ENCODE measurements around the gene FANCM.
"Not testable (repeated sequence)": the region's sequence is repeated elsewhere in the genome, so short reads cannot be mapped to it uniquely, and the experiment has no call there.

Gene FANCM

GRCh38 chr14:45199230-45199629 lies 63.5 kb downstream of the FANCM start:
- H3K36me3 ChIP-seq: peaks cover 15 to 71% (median 39%) of the 10 kb centered on the region in 11 experiments; a peak in 19 of 22 replicates
- no peak overlapping the region for H3K4me3 ChIP-seq
- no peak overlapping the region for H3K27ac ChIP-seq
- TF ChIP-seq Cebpa-rat (IDR thresholded peaks at IDR 0.05): no peak
- no peaks in the 10 kb centered on the region for H3K9me3 ChIP-seq (replicated peaks in 1 of 11)
- 0 out of 22 replicates have a peak, but pooled peaks cover 0 to 9% (median 0%) of the 10 kb centered on the region in 11 experiments for H4K20me1 ChIP-seq
- H3K27me3 ChIP-seq: no peaks in the 10 kb centered on the region
- no peak overlapping the region for H3K9ac ChIP-seq
- H3K4me1 ChIP-seq: no peaks in the 10 kb centered on the region
- H3K4me2 ChIP-seq: no peak overlapping the region

GRCh38 chr14:45201905-45202304 lies 66.2 kb downstream of the FANCM start:
- H3K4me2 ChIP-seq: no peak overlapping the region

GRCh38 chr14:45204241-45204640 lies 68.5 kb downstream of the FANCM start:
- no peak overlapping the region for H3K9ac ChIP-seq
- H3K4me3 ChIP-seq: no peak overlapping the region
- peaks cover 4 to 88% (median 67%) of the 10 kb centered on the region in 11 experiments for H3K36me3 ChIP-seq

More at GRCh38 chr14:45201905-45202304, 66.2 kb downstream of the FANCM start:
- no peak overlapping the region for H3K4me3 ChIP-seq
- no peaks in the 10 kb centered on the region for H3K27me3 ChIP-seq
- H3K27ac ChIP-seq: no peak overlapping the region
- H3K4me1 ChIP-seq: no peaks in the 10 kb centered on the region
- H3K9me3 ChIP-seq (replicated peaks in 1 of 11): no peaks in the 10 kb centered on the region
- H3K36me3 ChIP-seq: peaks cover 26 to 76% (median 51%) of the 10 kb centered on the region in 11 experiments; a peak in 20 of 22 replicates
- no peak overlapping the region for H3K9ac ChIP-seq
- H4K20me1 ChIP-seq: 0 out of 22 replicates have a peak, but pooled peaks cover 0 to 9% (median 0%) of the 10 kb centered on the region in 11 experiments
- no peak for TF ChIP-seq Cebpa-rat (IDR thresholded peaks at IDR 0.05)

GRCh38 chr14:45210159-45210558 lies 74.4 kb downstream of the FANCM start:
- no peaks in the 10 kb centered on the region for H3K4me1 ChIP-seq
- H4K20me1 ChIP-seq: peaks cover 0 to 21% (median 0%) of the 10 kb centered on the region in 11 experiments; a peak in 4 of 22 replicates
- H3K27ac ChIP-seq: no peak overlapping the region
- no peak overlapping the region for H3K9ac ChIP-seq
- no peak for TF ChIP-seq Cebpa-rat (IDR thresholded peaks at IDR 0.05)
- no peaks in the 10 kb centered on the region for H3K27me3 ChIP-seq
- H3K36me3 ChIP-seq: peaks cover 0 to 99% (median 95%) of the 10 kb centered on the region in 11 experiments; a peak in 21 of 22 replicates
- no peaks in the 10 kb centered on the region for H3K9me3 ChIP-seq (replicated peaks in 1 of 11)
- no peak overlapping the region for H3K4me3 ChIP-seq
- H3K4me2 ChIP-seq: no peak overlapping the region

More at GRCh38 chr14:45204241-45204640, 68.5 kb downstream of the FANCM start:
- Histone ChIP-seq H3K9me3 (replicated peaks in 1 of 11) (no peaks in the 10 kb centered on the region), H3K27ac (no peak overlapping the region), H4K20me1 (0 out of 22 replicates have a peak, but pooled peaks cover 0 to 13% (median 0%) of the 10 kb centered on the region in 11 experiments), H3K4me1 (no peaks in the 10 kb centered on the region), H3K27me3 (no peaks in the 10 kb centered on the region), H3K4me2 (no peak overlapping the region)
- TF ChIP-seq Cebpa-rat (IDR thresholded peaks at IDR 0.05): no peak

GRCh38 chr14:45211295-45211694 lies 75.6 kb downstream of the FANCM start:
- no peak overlapping the region for H3K27ac ChIP-seq
- no peaks in the 10 kb centered on the region for H3K4me1 ChIP-seq
- peaks cover 0 to 21% (median 0%) of the 10 kb centered on the region in 11 experiments; a peak in 4 of 22 replicates for H4K20me1 ChIP-seq
- H3K27me3 ChIP-seq: no peaks in the 10 kb centered on the region
- H3K9me3 ChIP-seq (replicated peaks in 1 of 11): no peaks in the 10 kb centered on the region
- peaks cover 0 to 100% (median 99%) of the 10 kb centered on the region in 11 experiments; a peak in 21 of 22 replicates for H3K36me3 ChIP-seq
- no peak for TF ChIP-seq Cebpa-rat (IDR thresholded peaks at IDR 0.05)
- H3K9ac ChIP-seq: no peak overlapping the region
- no peak overlapping the region for H3K4me2 ChIP-seq
- H3K4me3 ChIP-seq: no peak overlapping the region

- Histone ChIP-seq H4K20me1 (peaks cover 0 to 16% (median 0%) of the 10 kb centered on the region in 11 experiments; a peak in 4 of 22 replicates), H3K4me3 (no peak overlapping the region), H3K4me1 (no peaks in the 10 kb centered on the region), H3K27me3 (no peaks in the 10 kb centered on the region), H3K4me2 (no peak overlapping the region), H3K9ac (no peak overlapping the region), H3K36me3 (peaks cover 0 to 100% (median 99%) of the 10 kb centered on the region in 11 experiments; a peak in 21 of 22 replicates), H3K27ac (no peak overlapping the region), H3K9me3 (replicated peaks in 1 of 11) (no peaks in the 10 kb centered on the region)
- no peak for TF ChIP-seq Cebpa-rat (IDR thresholded peaks at IDR 0.05)
These were observed 76.5 kb downstream of the FANCM start for GRCh38 chr14:45212231-45212630.

GRCh38 chr14:45213716-45214115 lies 78.0 kb downstream of the FANCM start:
- H3K4me1 ChIP-seq; H3K9me3 ChIP-seq (replicated peaks in 1 of 11); H3K9ac ChIP-seq; H3K27me3 ChIP-seq; H3K27ac ChIP-seq; H3K4me3 ChIP-seq; H3K4me2 ChIP-seq: not testable (repeated sequence)
- peaks cover 0 to 100% (median 99%) of the 10 kb centered on the region in 11 experiments; a peak in 21 of 22 replicates for H3K36me3 ChIP-seq
- H4K20me1 ChIP-seq: peaks cover 0 to 15% (median 0%) of the 10 kb centered on the region in 11 experiments; a peak in 4 of 22 replicates

GRCh38 chr14:45214341-45214740 lies 78.6 kb downstream of the FANCM start:
- not testable (repeated sequence) for H3K9me3 ChIP-seq (replicated peaks in 1 of 11); H3K4me1 ChIP-seq; H3K4me2 ChIP-seq

GRCh38 chr14:45222485-45223262 lies 86.9 kb downstream of the FANCM start:
- H4K20me1 ChIP-seq: peaks cover 0 to 6% (median 0%) of the 10 kb centered on the region in 11 experiments; a peak in 1 of 22 replicates
- H3K9me3 ChIP-seq (replicated peaks in 1 of 11): no peaks in the 10 kb centered on the region
- no peak for TF ChIP-seq Cebpa-rat (IDR thresholded peaks at IDR 0.05)
- H3K27ac ChIP-seq: no peak overlapping the region
- H3K36me3 ChIP-seq: peaks cover 0 to 98% (median 88%) of the 10 kb centered on the region in 11 experiments; a peak in 21 of 22 replicates
- H3K4me2 ChIP-seq: no peak overlapping the region
- no peak overlapping the region for H3K9ac ChIP-seq
- H3K4me3 ChIP-seq: no peak overlapping the region
- no peaks in the 10 kb centered on the region for H3K4me1 ChIP-seq
- H3K27me3 ChIP-seq: no peaks in the 10 kb centered on the region

More at GRCh38 chr14:45214341-45214740, 78.6 kb downstream of the FANCM start:
- not testable (repeated sequence) for H3K4me3 ChIP-seq, H3K9ac ChIP-seq, H3K27me3 ChIP-seq, H3K27ac ChIP-seq
- peaks cover 0 to 100% (median 99%) of the 10 kb centered on the region in 11 experiments; a peak in 21 of 22 replicates for H3K36me3 ChIP-seq
- H4K20me1 ChIP-seq: peaks cover 0 to 15% (median 0%) of the 10 kb centered on the region in 11 experiments; a peak in 4 of 22 replicates

Data from BLaER1 treated with 17β-estradiol and CSF1 and Interleukin-3, amounts not matched to agents 10 nM and 100 nM (cell line).